Trophoblast cell (in vitro differentiated cells and primary cell): ENCODE measurements around the gene KLHL2.
"Not testable (repeated sequence)": the region's sequence is repeated elsewhere in the genome, so short reads cannot be mapped to it uniquely, and the experiment has no call there.

Experiments
- DNase-seq, 2 donors: peaks; one replicate each; pipeline ENCODE4 v3.0.0-alpha.2; 2016
- H2AFZ ChIP-seq: 2 replicates; pipeline ENCODE4 v1.6.1; 2013; ENCODE audit warnings: low read length, moderate library complexity, mild to moderate bottlenecking; ENCODE audit not compliant: insufficient read depth, poor library complexity
- H2AK5ac ChIP-seq: 2 replicates; pipeline ENCODE4 v1.6.1; 2013; ENCODE audit warnings: mild to moderate bottlenecking, low read length
- H2BK120ac ChIP-seq: 2 replicates; pipeline ENCODE4 v1.6.1; 2013; ENCODE audit warnings: low read length, mild to moderate bottlenecking, moderate library complexity; ENCODE audit not compliant: insufficient read depth, poor library complexity
- H2BK12ac ChIP-seq: 2 replicates; pipeline ENCODE4 v1.6.1; 2013; ENCODE audit warnings: mild to moderate bottlenecking, low read length, moderate library complexity
- H2BK5ac ChIP-seq: 2 replicates; pipeline ENCODE4 v1.6.1; 2013; ENCODE audit warnings: low read length, low read depth, moderate library complexity, mild to moderate bottlenecking; ENCODE audit not compliant: poor library complexity
- H3K14ac ChIP-seq: 2 replicates; pipeline ENCODE4 v1.6.1; 2013; ENCODE audit warnings: mild to moderate bottlenecking, low read length
- H3K18ac ChIP-seq: 2 replicates; pipeline ENCODE4 v1.6.1; 2013; ENCODE audit warnings: mild to moderate bottlenecking, low read length
- H3K23ac ChIP-seq: 2 replicates; pipeline ENCODE4 v1.6.1; 2013; ENCODE audit warnings: low read length
- H3K27ac ChIP-seq: 2 replicates; pipeline ENCODE4 v1.5.1; 2013; ENCODE audit warnings: low read depth, mild to moderate bottlenecking, inconsistent platforms, low read length, moderate library complexity
- H3K27me3 ChIP-seq: 2 replicates; pipeline ENCODE4 v1.6.1; 2013; ENCODE audit warnings: inconsistent platforms, mild to moderate bottlenecking, low read length, moderate library complexity; ENCODE audit not compliant: insufficient read depth
- H3K36me3 ChIP-seq, 2 experiments: 1 replicate in 1 of 2; 2 replicates in 1 of 2; pipeline ENCODE4 v1.6.1; 2013; ENCODE audit warnings: low read length in 2 of 2, mild to moderate bottlenecking in 2 of 2, moderate library complexity in 1 of 2; ENCODE audit not compliant: insufficient read depth in 2 of 2, control insufficient read depth in 1 of 2
- H3K4ac ChIP-seq: 2 replicates; pipeline ENCODE4 v1.6.1; 2013; ENCODE audit warnings: low read depth, mild to moderate bottlenecking, low read length, moderate library complexity
- H3K4me1 ChIP-seq, 2 experiments: 1 replicate in 1 of 2; 2 replicates in 1 of 2; pipeline ENCODE4 v1.6.1; 2013; ENCODE audit warnings: low read length in 2 of 2, mild to moderate bottlenecking in 2 of 2, moderate library complexity in 1 of 2; ENCODE audit not compliant: insufficient read depth in 2 of 2, control insufficient read depth in 1 of 2
- H3K4me2 ChIP-seq: 2 replicates; pipeline ENCODE4 v1.6.1; 2013; ENCODE audit warnings: inconsistent platforms, mild to moderate bottlenecking, low read length, moderate library complexity
- H3K4me3 ChIP-seq: 2 replicates; pipeline ENCODE4 v1.5.1; 2013; ENCODE audit warnings: mild to moderate bottlenecking, low read depth, low read length, inconsistent platforms
- H3K79me1 ChIP-seq: one replicate; pipeline ENCODE4 v1.6.1; 2013; ENCODE audit warnings: low read length
- H3K79me2 ChIP-seq: 2 replicates; pipeline ENCODE4 v1.6.1; 2013; ENCODE audit warnings: low read length, mild to moderate bottlenecking; ENCODE audit not compliant: control insufficient read depth, insufficient read depth, poor library complexity
- H3K9ac ChIP-seq: 2 replicates; pipeline ENCODE4 v1.6.1; 2013; ENCODE audit warnings: mild to moderate bottlenecking, low read length
- H3K9me3 ChIP-seq: 2 replicates; pipeline ENCODE4 v1.6.1; 2013; ENCODE audit warnings: low read depth, mild to moderate bottlenecking, control low read depth, inconsistent platforms, low read length; ENCODE audit not compliant: insufficient read depth
- H4K12ac ChIP-seq: 2 replicates; pipeline ENCODE4 v1.6.1; 2013; ENCODE audit warnings: low read depth, mild to moderate bottlenecking, low read length, moderate library complexity
- H4K8ac ChIP-seq: 2 replicates; pipeline ENCODE4 v1.6.1; 2013; ENCODE audit warnings: low read depth, mild to moderate bottlenecking, low read length, moderate library complexity
- H4K91ac ChIP-seq: one replicate; pipeline ENCODE4 v1.6.1; 2013; ENCODE audit warnings: low read depth, mild to moderate bottlenecking, low read length, moderate library complexity
- WGBS: extraction: QIAGEN DNeasy Blood & Tissue Kit; methylation state at CpG from one replicate; pipeline ENCODE4 v1.1.7; 2013; ENCODE audit warnings: missing lambda C conversion rate; ENCODE audit not compliant: insufficient read length, insufficient coverage; ENCODE audit errors: extremely low coverage; 5-methylcytosine and 5-hydroxymethylcytosine counted together

KLHL2 gene

DNA sequence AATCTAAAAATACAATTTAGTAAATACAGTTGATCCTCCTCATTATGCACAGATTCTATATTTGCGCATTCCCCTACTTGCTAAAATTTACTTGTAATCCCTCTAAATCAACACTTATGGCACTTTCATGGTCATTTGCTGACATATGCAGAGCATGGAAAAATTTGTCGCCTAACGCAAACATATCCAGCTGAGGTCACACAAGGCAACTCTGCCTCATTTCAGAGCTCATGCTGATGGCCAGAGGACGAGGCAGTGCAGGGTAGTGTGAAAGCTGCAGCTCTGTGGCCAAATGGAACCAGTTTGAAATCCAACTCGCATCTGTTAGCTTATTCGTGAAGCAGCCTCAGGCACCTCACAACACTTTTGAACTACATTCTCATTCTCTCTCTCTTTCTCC, 39.7 kb upstream of the KLHL2 start:
- H3K9ac ChIP-seq: no peak overlapping the region
- no peak overlapping the region for H3K23ac ChIP-seq
- H3K27me3 ChIP-seq: no peaks in the 10 kb centered on the region
- H4K91ac ChIP-seq: no peak overlapping the region
- no peaks in the 10 kb centered on the region for H3K4me1 ChIP-seq
- H2AK5ac ChIP-seq: no peak overlapping the region
- H3K14ac ChIP-seq: no peak overlapping the region
- H3K4ac ChIP-seq: no peak overlapping the region
- no peak overlapping the region for H3K4me2 ChIP-seq
- no peak overlapping the region for H4K8ac ChIP-seq
- H2AFZ ChIP-seq: no peak overlapping the region
- no peak overlapping the region for H2BK120ac ChIP-seq
- H3K4me3 ChIP-seq: no peak overlapping the region
- no peak overlapping the region for H3K27ac ChIP-seq
- no peak overlapping the region for H2BK5ac ChIP-seq
- no peaks in the 10 kb centered on the region for H3K36me3 ChIP-seq
- DNase-seq: no peak
- no peaks in the 10 kb centered on the region for H3K79me2 ChIP-seq
- H4K12ac ChIP-seq: no peak overlapping the region
- no CpG with 5 or more reads among the region's 6 CpGs for WGBS
- H3K79me1 ChIP-seq: no peaks in the 10 kb centered on the region
- H2BK12ac ChIP-seq: no peak overlapping the region
- H3K9me3 ChIP-seq: no peaks in the 10 kb centered on the region
- H3K18ac ChIP-seq: no peak overlapping the region

DNA sequence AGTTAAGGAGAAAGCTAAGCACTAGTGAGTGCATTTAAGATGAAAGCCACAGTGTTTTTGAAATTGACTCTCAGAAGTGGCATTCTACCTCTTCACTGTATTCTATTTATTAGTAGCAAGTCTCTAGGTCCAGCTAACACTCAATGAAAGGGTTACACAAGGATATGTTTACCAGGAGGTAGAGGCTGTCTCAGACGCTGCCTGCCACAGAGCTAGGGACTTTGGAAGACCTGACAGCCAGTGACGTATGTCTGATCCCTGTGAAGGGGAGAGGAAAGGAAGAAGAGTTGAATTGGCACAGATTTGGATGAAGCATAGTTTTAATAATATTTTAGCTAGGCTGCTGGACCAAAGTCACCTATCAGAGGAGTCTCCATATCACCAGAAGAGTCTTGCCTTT, 36.5 kb upstream of the KLHL2 start:
- Histone ChIP-seq H3K4ac (no peak overlapping the region), H3K23ac (no peak overlapping the region), H4K8ac (no peak overlapping the region), H3K79me2 (no peaks in the 10 kb centered on the region), H2BK120ac (no peak overlapping the region), H2AK5ac (no peak overlapping the region), H3K14ac (no peak overlapping the region), H4K91ac (no peak overlapping the region), H3K18ac (no peak overlapping the region), H3K27ac (no peak overlapping the region), H3K4me2 (no peak overlapping the region), H3K4me3 (no peak overlapping the region), H2BK5ac (no peak overlapping the region), H3K27me3 (no peaks in the 10 kb centered on the region), H3K36me3 (no peaks in the 10 kb centered on the region), H3K4me1 (no peaks in the 10 kb centered on the region), H4K12ac (no peak overlapping the region), H2BK12ac (no peak overlapping the region), H3K79me1 (no peaks in the 10 kb centered on the region), H2AFZ (no peak overlapping the region), H3K9me3 (no peaks in the 10 kb centered on the region), H3K9ac (no peak overlapping the region)
- no peak for DNase-seq
- WGBS: no CpG with 5 or more reads among the region's 2 CpGs

DNA sequence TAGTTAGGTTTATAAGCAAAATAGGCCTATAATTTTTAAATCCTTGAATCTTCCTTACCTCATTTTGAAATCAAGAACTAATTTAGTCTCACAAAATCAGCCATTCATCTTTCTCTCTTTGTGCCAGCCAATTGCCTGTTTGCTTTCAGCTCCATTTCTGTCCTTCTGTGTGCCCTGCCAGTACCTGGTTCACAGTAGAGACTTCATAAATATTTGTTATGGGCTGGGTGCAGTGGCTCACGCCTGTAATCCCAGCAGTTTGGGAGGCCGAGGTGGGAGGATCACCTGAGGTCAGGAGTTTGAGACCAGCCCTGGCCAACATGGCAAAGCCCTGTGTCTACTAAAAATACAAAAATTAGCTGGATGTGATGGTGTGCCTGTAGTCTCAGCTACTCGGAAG, 31.9 kb upstream of the KLHL2 start:
- not testable (repeated sequence) for H3K79me1 ChIP-seq, H2AFZ ChIP-seq, H4K91ac ChIP-seq, H3K9me3 ChIP-seq, H3K79me2 ChIP-seq, DNase-seq, H3K4me3 ChIP-seq, H3K27ac ChIP-seq, H3K9ac ChIP-seq, H4K8ac ChIP-seq, H3K18ac ChIP-seq, H3K4me1 ChIP-seq, H4K12ac ChIP-seq, H2BK120ac ChIP-seq, H3K27me3 ChIP-seq, H2BK5ac ChIP-seq, H3K14ac ChIP-seq, H3K23ac ChIP-seq, H2AK5ac ChIP-seq, H3K4me2 ChIP-seq, H3K36me3 ChIP-seq, H2BK12ac ChIP-seq, H3K4ac ChIP-seq
- WGBS: no CpG with 5 or more reads among the region's 3 CpGs

DNA sequence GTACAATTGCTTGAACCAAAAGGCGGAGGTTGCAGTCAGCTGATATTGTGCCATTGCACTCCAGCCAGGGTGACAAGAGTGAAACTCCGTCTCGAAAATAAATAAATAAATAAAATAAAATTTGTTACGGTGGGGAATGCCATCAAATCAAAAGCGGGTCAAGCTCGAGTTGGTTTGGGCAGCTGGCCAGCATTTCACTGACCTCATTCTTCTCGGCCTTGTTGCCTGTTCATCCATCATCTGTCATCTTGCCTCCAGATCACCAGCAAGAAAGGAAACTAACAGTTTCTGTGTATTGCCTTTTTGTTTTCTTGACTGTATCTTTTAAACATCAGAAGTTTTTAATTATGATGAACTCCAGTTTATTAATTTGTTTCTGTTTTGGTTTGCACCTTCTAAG, 31.5 kb upstream of the KLHL2 start:
- Histone ChIP-seq H3K79me2 (no peaks in the 10 kb centered on the region), H3K4me1 (no peaks in the 10 kb centered on the region)
- WGBS: no CpG with 5 or more reads among the region's 7 CpGs

More for the DNA sequence above, 31.5 kb upstream of the KLHL2 start:
- Histone ChIP-seq H3K18ac (no peak overlapping the region), H3K27me3 (no peaks in the 10 kb centered on the region), H3K27ac (no peak overlapping the region), H2BK12ac (no peak overlapping the region), H3K14ac (no peak overlapping the region), H3K4me2 (no peak overlapping the region), H3K79me1 (no peaks in the 10 kb centered on the region), H4K91ac (no peak overlapping the region), H2AK5ac (no peak overlapping the region), H3K9ac (no peak overlapping the region), H2AFZ (no peak overlapping the region), H3K23ac (no peak overlapping the region), H4K8ac (no peak overlapping the region), H2BK5ac (no peak overlapping the region), H3K36me3 (no peaks in the 10 kb centered on the region), H3K4ac (no peak overlapping the region), H4K12ac (no peak overlapping the region), H2BK120ac (no peak overlapping the region), H3K9me3 (no peaks in the 10 kb centered on the region), H3K4me3 (no peak overlapping the region)
- no peak for DNase-seq
